Mesothelial cell of epicardium (in vitro differentiated cells): ENCODE results near the gene MAP3K8. TPM values are rescaled to one million over a fixed set of nuclear protein-coding genes. Genes with fewer than 3 reads are reported as not detected.

Experiments
- DNase-seq, 2 experiments: peaks; one replicate each; pipeline ENCODE4 v3.0.0; 2021; ENCODE audit warnings: low spot score in 2 of 2; ENCODE audit not compliant: unreplicated experiment in 2 of 2
- H3K27ac Mint-ChIP-seq: 2 replicates; pipeline ENCODE4 v1.8.0; 2021; ENCODE audit warnings: mixed read lengths
- H3K27me3 Mint-ChIP-seq: 2 replicates; pipeline ENCODE4 v1.8.0; 2021; ENCODE audit warnings: low read depth, mixed read lengths
- H3K36me3 Mint-ChIP-seq: 2 replicates; pipeline ENCODE4 v1.8.0; 2021; ENCODE audit warnings: mixed read lengths
- H3K4me1 Mint-ChIP-seq: 2 replicates; pipeline ENCODE4 v1.8.0; 2021; ENCODE audit warnings: mixed read lengths
- H3K4me3 Mint-ChIP-seq: 2 replicates; pipeline ENCODE4 v1.8.0; 2021; ENCODE audit warnings: mild to moderate bottlenecking, moderate library complexity, mixed read lengths
- H3K9me3 Mint-ChIP-seq: 2 replicates; pipeline ENCODE4 v1.8.0; 2021; ENCODE audit warnings: mixed read lengths
- CTCF ChIP-seq: fragments of 200-600 bp; sonication (generic); IDR thresholded peaks from one replicate; pipeline ENCODE4 v1.5.0; 2021; ENCODE audit warnings: antibody characterized with exemption; ENCODE audit not compliant: unreplicated experiment
- total RNA-seq: library from RNA; stranded (reverse); gene quantifications from 3 replicates; pipeline ENCODE4 v1.2.1, GENCODE V29; 2021

Gene MAP3K8
- total RNA-seq, 1 donor from 2014 or later: 25.0 TPM

GRCh38 chr10:30494558-30494957 is 60.6 kb downstream of the MAP3K8 start:
- Mint-ChIP-seq H3K27me3 (peaks cover 3% of the 10 kb centered on the region), H3K9me3 (no peaks in the 10 kb centered on the region), H3K4me3 (no peak overlapping the region), H3K4me1 (no peaks in the 10 kb centered on the region), H3K27ac (no peak overlapping the region), H3K36me3 (no peaks in the 10 kb centered on the region)
- DNase-seq: no peak
- no peak for TF ChIP-seq CTCF

GRCh38 chr10:30495687-30496086 is 61.7 kb downstream of the MAP3K8 start:
- H3K9me3 Mint-ChIP-seq: no peaks in the 10 kb centered on the region

GRCh38 chr10:30499816-30500215 is 65.8 kb downstream of the MAP3K8 start:
- no peak for DNase-seq
- Mint-ChIP-seq H3K27me3 (peaks cover 4% of the 10 kb centered on the region), H3K9me3 (no peaks in the 10 kb centered on the region), H3K4me1 (no peaks in the 10 kb centered on the region), H3K36me3 (no peaks in the 10 kb centered on the region), H3K4me3 (no peak overlapping the region), H3K27ac (no peak overlapping the region)
- no peak for TF ChIP-seq CTCF

More at GRCh38 chr10:30495687-30496086, 61.7 kb downstream of the MAP3K8 start:
- TF ChIP-seq CTCF: no peak
- no peak overlapping the region for H3K4me3 Mint-ChIP-seq
- DNase-seq: no peak
- no peaks in the 10 kb centered on the region for H3K36me3 Mint-ChIP-seq
- no peaks in the 10 kb centered on the region for H3K27me3 Mint-ChIP-seq
- H3K4me1 Mint-ChIP-seq: no peaks in the 10 kb centered on the region
- no peak overlapping the region for H3K27ac Mint-ChIP-seq

- TF ChIP-seq CTCF: no peak
- Mint-ChIP-seq H3K9me3 (no peaks in the 10 kb centered on the region), H3K27ac (no peak overlapping the region), H3K4me3 (no peak overlapping the region), H3K36me3 (no peaks in the 10 kb centered on the region), H3K4me1 (no peaks in the 10 kb centered on the region), H3K27me3 (peaks cover 4% of the 10 kb centered on the region)
- no peak for DNase-seq
Measured at GRCh38 chr10:30500534-30500933, 66.5 kb downstream of the MAP3K8 start.

GRCh38 chr10:30500963-30501504 is 67.0 kb downstream of the MAP3K8 start:
- TF ChIP-seq CTCF: no peak
- H3K9me3 Mint-ChIP-seq: no peaks in the 10 kb centered on the region
- no peaks in the 10 kb centered on the region for H3K36me3 Mint-ChIP-seq
- DNase-seq: no peak
- peaks cover 4% of the 10 kb centered on the region for H3K27me3 Mint-ChIP-seq
- no peak overlapping the region for H3K4me3 Mint-ChIP-seq
- no peaks in the 10 kb centered on the region for H3K4me1 Mint-ChIP-seq
- no peak overlapping the region for H3K27ac Mint-ChIP-seq
